Caco-2 (cell line): ENCODE data around the gene SLC4A5. TPM values are rescaled to one million over a fixed set of nuclear protein-coding genes. Genes with fewer than 3 reads are reported as not detected.

ENCODE experiments used
- BruUV-seq: library from RNA; stranded (reverse); fragments of 400-500 nt; replicated peaks from 2 replicates; lab custom pipeline; 2021; lab: Mats Ljungman, UMichigan
- CTCF ChIA-PET: fragments of 300-600 bp; sonication (Branson Sonifier 250); formaldehyde crosslinking; loops from one replicate; lab custom pipeline; 2022; ENCODE audit warnings: antibody characterized with exemption; lab: Charles Lee
- POLR2A ChIA-PET: fragments of 300-600 bp; sonication (Branson Sonifier 250); formaldehyde crosslinking; loops from one replicate; lab custom pipeline; 2022; ENCODE audit warnings: antibody characterized with exemption; lab: Charles Lee
- DNase-seq, 2 experiments: peaks; one replicate each; pipeline versions ENCODE4 v3.0.0 to v3.0.0-alpha.2; 2020 to 2022
- H3K27me3 ChIP-seq: replicated peaks from 2 replicates; pipeline ENCODE4 v1.6.0; 2011; ENCODE audit warnings: low read length; ENCODE audit not compliant: control insufficient read depth, insufficient read depth
- H3K36me3 ChIP-seq: 2 replicates; pipeline ENCODE4 v1.5.1; 2011; ENCODE audit warnings: low read length; ENCODE audit not compliant: control insufficient read depth, insufficient read depth
- H3K4me1 ChIP-seq: fragments of 250-450 bp; sonication (Bioruptor Pico); 2 replicates; pipeline ENCODE4 v1.5.1; 2020; ENCODE audit warnings: mild to moderate bottlenecking
- H3K4me3 ChIP-seq: 2 replicates; pipeline ENCODE4 v1.5.1; 2011; ENCODE audit warnings: low read depth, mild to moderate bottlenecking, control low read depth, low read length
- H3K9me3 ChIP-seq: fragments of 250-450 bp; sonication (Bioruptor Pico); 2 replicates; pipeline ENCODE4 v1.5.1; 2020; ENCODE audit warnings: mild to moderate bottlenecking, moderate library complexity
- H3K27ac Mint-ChIP-seq: one replicate; pipeline ENCODE4 v1.8.0; 2022; ENCODE audit warnings: mixed read lengths; ENCODE audit not compliant: unreplicated experiment
- H3K27me3 Mint-ChIP-seq: one replicate; pipeline ENCODE4 v1.8.0; 2022; ENCODE audit warnings: mixed read lengths; ENCODE audit not compliant: insufficient read depth, unreplicated experiment
- H3K36me3 Mint-ChIP-seq: one replicate; pipeline ENCODE4 v1.8.0; 2022; ENCODE audit warnings: mild to moderate bottlenecking, mixed read lengths; ENCODE audit not compliant: insufficient read depth, unreplicated experiment
- H3K4me1 Mint-ChIP-seq: one replicate; pipeline ENCODE4 v1.8.0; 2022; ENCODE audit warnings: low read depth, mixed read lengths; ENCODE audit not compliant: unreplicated experiment
- H3K4me3 Mint-ChIP-seq: one replicate; pipeline ENCODE4 v1.8.0; 2022; ENCODE audit warnings: mild to moderate bottlenecking, moderate library complexity, mixed read lengths; ENCODE audit not compliant: unreplicated experiment
- H3K9me3 Mint-ChIP-seq: one replicate; pipeline ENCODE4 v1.8.0; 2022; ENCODE audit warnings: mixed read lengths; ENCODE audit not compliant: unreplicated experiment
- intact Hi-C: fragments of 100-400 bp; cut with micrococcal nuclease; formaldehyde crosslinking; loops from one replicate; pipeline ENCODE4 v1.10.0; 2022; ENCODE audit not compliant: unreplicated experiment
- total RNA-seq: library from RNA; stranded (reverse); gene quantifications from 2 replicates; pipeline ENCODE4 v1.2.3, GENCODE V29; 2022
- TF ChIP-seq, protein P1 (sequence below), 2 experiments: fragments of 200-600 bp in 1 of 2; IDR thresholded peaks; 1 replicate in 1 of 2; 2 replicates in 1 of 2; pipeline versions ENCODE4 v1.5.1 to v1.8.0; 2011 to 2022; ENCODE audit warnings: antibody characterized with exemption in 1 of 2, control low read depth in 1 of 2, inconsistent platforms in 1 of 2, low read depth in 1 of 2, low read length in 1 of 2, mild to moderate bottlenecking in 1 of 2, moderate library complexity in 1 of 2; ENCODE audit not compliant: insufficient read depth in 1 of 2, severe bottlenecking in 1 of 2, unreplicated experiment in 1 of 2

Gene SLC4A5
- total RNA-seq, 1 experiment from 2014 or later: 2.2 TPM

GRCh38 chr2:74253971-74254310, 89.3 kb downstream of the SLC4A5 start:
- Mint-ChIP-seq H3K9me3 (no peaks in the 10 kb centered on the region), H3K4me1 (no peaks in the 10 kb centered on the region), H3K4me3 (no peak overlapping the region), H3K27ac (no peak overlapping the region), H3K27me3 (no peaks in the 10 kb centered on the region), H3K36me3 (no peaks in the 10 kb centered on the region)
- TF ChIP-seq, protein P1, sequence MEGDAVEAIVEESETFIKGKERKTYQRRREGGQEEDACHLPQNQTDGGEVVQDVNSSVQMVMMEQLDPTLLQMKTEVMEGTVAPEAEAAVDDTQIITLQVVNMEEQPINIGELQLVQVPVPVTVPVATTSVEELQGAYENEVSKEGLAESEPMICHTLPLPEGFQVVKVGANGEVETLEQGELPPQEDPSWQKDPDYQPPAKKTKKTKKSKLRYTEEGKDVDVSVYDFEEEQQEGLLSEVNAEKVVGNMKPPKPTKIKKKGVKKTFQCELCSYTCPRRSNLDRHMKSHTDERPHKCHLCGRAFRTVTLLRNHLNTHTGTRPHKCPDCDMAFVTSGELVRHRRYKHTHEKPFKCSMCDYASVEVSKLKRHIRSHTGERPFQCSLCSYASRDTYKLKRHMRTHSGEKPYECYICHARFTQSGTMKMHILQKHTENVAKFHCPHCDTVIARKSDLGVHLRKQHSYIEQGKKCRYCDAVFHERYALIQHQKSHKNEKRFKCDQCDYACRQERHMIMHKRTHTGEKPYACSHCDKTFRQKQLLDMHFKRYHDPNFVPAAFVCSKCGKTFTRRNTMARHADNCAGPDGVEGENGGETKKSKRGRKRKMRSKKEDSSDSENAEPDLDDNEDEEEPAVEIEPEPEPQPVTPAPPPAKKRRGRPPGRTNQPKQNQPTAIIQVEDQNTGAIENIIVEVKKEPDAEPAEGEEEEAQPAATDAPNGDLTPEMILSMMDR (IDR thresholded peaks at IDR 0.05; ENCODE audit: insufficient read depth in 1 of 2, low read depth in 1 of 2, low read length in 1 of 2, severe bottlenecking in 1 of 2, unreplicated experiment in 1 of 2): no peak
- DNase-seq: no peak
- Histone ChIP-seq H3K4me3 (no peak overlapping the region), H3K9me3 (no peaks in the 10 kb centered on the region), H3K36me3 (no peaks in the 10 kb centered on the region), H3K27me3 (no peaks in the 10 kb centered on the region), H3K4me1 (no peaks in the 10 kb centered on the region)
- CTCF ChIA-PET: no interaction called here
- POLR2A ChIA-PET: no interaction called here
- BruUV-seq: no TSS peak
- intact Hi-C loops: loop anchor here (5.0 kb wide), 3 partner anchors 138 to 333 kb away; no protein-coding TSS in a partner anchor

GRCh38 chr2:74253306-74253970, 89.8 kb downstream of the SLC4A5 start:
- POLR2A ChIA-PET: no interaction called here
- no TSS peak for BruUV-seq
- H3K36me3 Mint-ChIP-seq: no peaks in the 10 kb centered on the region

GRCh38 chr2:74252862-74253261, 90.4 kb downstream of the SLC4A5 start:
- BruUV-seq: no TSS peak
- no peak for DNase-seq
- no peaks in the 10 kb centered on the region for H3K4me1 Mint-ChIP-seq
- Histone ChIP-seq H3K36me3 (no peaks in the 10 kb centered on the region), H3K4me3 (no peak overlapping the region), H3K27me3 (no peaks in the 10 kb centered on the region), H3K4me1 (no peaks in the 10 kb centered on the region), H3K9me3 (no peaks in the 10 kb centered on the region)
- intact Hi-C loops: loop anchor here (5.0 kb wide), 3 partner anchors 139 to 334 kb away; no protein-coding TSS in a partner anchor
- H3K27me3 Mint-ChIP-seq: no peaks in the 10 kb centered on the region
- H3K9me3 Mint-ChIP-seq: no peaks in the 10 kb centered on the region
- no peak overlapping the region for H3K27ac Mint-ChIP-seq
- H3K4me3 Mint-ChIP-seq: no peak overlapping the region
- no peaks in the 10 kb centered on the region for H3K36me3 Mint-ChIP-seq
- POLR2A ChIA-PET: no interaction called here
- TF ChIP-seq, protein P1 (IDR thresholded peaks at IDR 0.05; ENCODE audit: insufficient read depth in 1 of 2, low read depth in 1 of 2, low read length in 1 of 2, severe bottlenecking in 1 of 2, unreplicated experiment in 1 of 2): no peak
- CTCF ChIA-PET: interaction anchor here (1.4 kb wide), 1 partner anchor 139 kb away, joined by 3 read pairs; no protein-coding TSS in a partner anchor

More at GRCh38 chr2:74253306-74253970, 89.8 kb downstream of the SLC4A5 start:
- Mint-ChIP-seq H3K4me3 (no peak overlapping the region), H3K4me1 (no peaks in the 10 kb centered on the region), H3K27ac (no peak overlapping the region), H3K9me3 (no peaks in the 10 kb centered on the region), H3K27me3 (no peaks in the 10 kb centered on the region)
- no peaks in the 10 kb centered on the region for H3K4me1 ChIP-seq
- DNase-seq: no peak
- H3K4me3 ChIP-seq: no peak overlapping the region
- TF ChIP-seq, protein P1 (IDR thresholded peaks at IDR 0.05; ENCODE audit: insufficient read depth in 1 of 2, low read depth in 1 of 2, low read length in 1 of 2, severe bottlenecking in 1 of 2, unreplicated experiment in 1 of 2): no peak
- CTCF ChIA-PET: interaction anchor here (1.4 kb wide), 1 partner anchor 138 kb away, joined by 3 read pairs; no protein-coding TSS in a partner anchor
- H3K27me3 ChIP-seq: no peaks in the 10 kb centered on the region
- no peaks in the 10 kb centered on the region for H3K36me3 ChIP-seq
- intact Hi-C loops: loop anchor here (5.0 kb wide), 3 partner anchors 139 to 334 kb away; no protein-coding TSS in a partner anchor
- no peaks in the 10 kb centered on the region for H3K9me3 ChIP-seq
